HepG2 (cell line): Measurements from ENCODE around the gene SIRT5. TPM values are rescaled to one million over a fixed set of nuclear protein-coding genes. Genes with fewer than 3 reads are reported as not detected.

Source experiments
- CEBPB ChIP-seq: IDR thresholded peaks from 2 replicates; pipeline ENCODE4 v1.6.1; 2011; ENCODE audit warnings: low read depth, low read length, improper control_type of control experiment, borderline replicate concordance
- CREB1 ChIP-seq, 2 experiments: fragments of 450-650 bp in 1 of 2; IDR thresholded peaks; 2 replicates each; pipeline ENCODE4 v1.6.1; 2016 to 2017; ENCODE audit warnings: control low read depth in 1 of 2, mild to moderate bottlenecking in 1 of 2, missing compliant biosample characterization in 1 of 2, missing genetic modification characterization in 1 of 2
- IRF9 ChIP-seq: sonication (generic); formaldehyde crosslinking; IDR thresholded peaks from 2 replicates; pipeline ENCODE4 v1.8.0; 2022; ENCODE audit warnings: missing genetic modification reagents, mild to moderate bottlenecking, borderline replicate concordance
- KLF13 ChIP-seq: sonication (generic); formaldehyde crosslinking; IDR thresholded peaks from 2 replicates; pipeline ENCODE4 v1.4.0; 2020; ENCODE audit warnings: mild to moderate bottlenecking, missing genetic modification reagents
- MTA1 ChIP-seq: sonication (generic); formaldehyde crosslinking; IDR thresholded peaks from 2 replicates; pipeline ENCODE4 v1.4.0; 2020; ENCODE audit warnings: missing genetic modification reagents, mild to moderate bottlenecking, borderline replicate concordance
- NONO ChIP-seq, 2 experiments: fragments of 450-650 bp in 1 of 2; sonication (generic) in 1 of 2; formaldehyde crosslinking in 1 of 2; IDR thresholded peaks in 1 of 2; conservative IDR thresholded peaks in 1 of 2; 2 replicates each; pipeline versions ENCODE4 v1.6.1 to v1.8.0; 2017 to 2022; ENCODE audit warnings: mild to moderate bottlenecking in 1 of 2, missing genetic modification reagents in 1 of 2, moderate library complexity in 1 of 2
- RARA ChIP-seq: IDR thresholded peaks from 2 replicates; pipeline ENCODE4 v1.6.1; 2016; ENCODE audit warnings: missing genetic modification reagents, missing compliant biosample characterization
- RBM22 ChIP-seq: fragments of 200-400 bp; formaldehyde crosslinking; optimal IDR thresholded peaks from 2 replicates; pipeline ENCODE3; 2017; ENCODE audit warnings: mild to moderate bottlenecking, low read length, moderate library complexity
- TBX3 ChIP-seq: fragments of 450-650 bp; IDR thresholded peaks from 2 replicates; pipeline ENCODE4 v1.6.1; 2017; ENCODE audit warnings: antibody characterized with exemption, mild to moderate bottlenecking, inconsistent platforms, borderline replicate concordance
- THAP11 ChIP-seq: IDR thresholded peaks from 2 replicates; pipeline ENCODE4 v1.6.1; 2016; ENCODE audit warnings: missing biosample characterization, missing genetic modification reagents
- THYN1 ChIP-seq: sonication (generic); formaldehyde crosslinking; IDR thresholded peaks from 2 replicates; pipeline ENCODE4 v1.8.1; 2023; ENCODE audit warnings: low read depth, mild to moderate bottlenecking, moderate library complexity, missing genetic modification reagents, borderline replicate concordance
- ZNF501 ChIP-seq: sonication (generic); formaldehyde crosslinking; IDR thresholded peaks from 2 replicates; pipeline ENCODE4 v1.5.1; 2020; ENCODE audit warnings: mild to moderate bottlenecking, moderate library complexity, missing genetic modification reagents
- ZNF614 ChIP-seq: IDR thresholded peaks from 2 replicates; pipeline ENCODE4 v1.6.1; 2018; ENCODE audit warnings: missing biosample characterization, missing genetic modification reagents, inconsistent platforms, borderline replicate concordance
- ZNF670 ChIP-seq: sonication (generic); formaldehyde crosslinking; IDR thresholded peaks from 2 replicates; pipeline ENCODE4 v1.8.0; 2022; ENCODE audit warnings: mild to moderate bottlenecking, missing genetic modification reagents, borderline replicate concordance
- ZNF816 ChIP-seq: sonication (generic); formaldehyde crosslinking; IDR thresholded peaks from 2 replicates; pipeline ENCODE4 v1.8.0; 2022; ENCODE audit warnings: missing genetic modification reagents, mild to moderate bottlenecking, borderline replicate concordance
- ZNF879 ChIP-seq: sonication (generic); formaldehyde crosslinking; IDR thresholded peaks from 2 replicates; pipeline ENCODE4 v1.8.1; 2023; ENCODE audit warnings: missing genetic modification reagents
- polyA plus RNA-seq, 8 experiments: library from polyadenylated mRNA; depleted of rRNA in 3 of 8; stranded (reverse) in 7 of 8; unstranded in 1 of 8; fragments of >200 nt; fragmentation: Illumina TruSeq in 4 of 8; extraction: Trizol in 4 of 8; gene quantifications; 2 replicates each; pipeline versions ENCODE4 v1.2.1 to v1.2.3, GENCODE V29; 2011 to 2016; ENCODE audit warnings: low read depth in 4 of 8, missing spikeins in 1 of 8, mixed read lengths in 1 of 8; ENCODE audit not compliant: insufficient read depth in 1 of 8
- total RNA-seq, 5 experiments: library from RNA; depleted of rRNA; stranded (reverse); fragments of >200 nt; fragmentation: Illumina TruSeq; extraction: Trizol; gene quantifications; 2 replicates each; pipeline ENCODE4 v1.2.3, GENCODE V29; 2016; ENCODE audit warnings: low read depth in 1 of 5
- TF ChIP-seq, protein P1 (sequence below), 2 experiments: sonication (generic) in 1 of 2; formaldehyde crosslinking in 1 of 2; IDR thresholded peaks; 2 replicates each; pipeline versions ENCODE4 v1.5.1 to v1.6.1; 2011 to 2020; ENCODE audit warnings: borderline replicate concordance in 1 of 2, low read depth in 1 of 2, low read length in 1 of 2, mild to moderate bottlenecking in 1 of 2, missing genetic modification reagents in 1 of 2, moderate library complexity in 1 of 2
- TF ChIP-seq, protein P2 (sequence below): sonication (generic); formaldehyde crosslinking; IDR thresholded peaks from 2 replicates; pipeline ENCODE4 v1.4.0; 2020; ENCODE audit warnings: missing genetic modification reagents, borderline replicate concordance
- TF ChIP-seq, protein P3 (sequence below): sonication (generic); formaldehyde crosslinking; IDR thresholded peaks from 2 replicates; pipeline ENCODE4 v1.5.0; 2020; ENCODE audit warnings: mild to moderate bottlenecking, missing genetic modification reagents

SIRT5 gene
- total and polyA plus RNA-seq, 2 of the 13 experiments (the other 11 are each of a cell fraction or from before 2014, with no cell fraction given): 14.1 to 16.6 TPM

DNA sequence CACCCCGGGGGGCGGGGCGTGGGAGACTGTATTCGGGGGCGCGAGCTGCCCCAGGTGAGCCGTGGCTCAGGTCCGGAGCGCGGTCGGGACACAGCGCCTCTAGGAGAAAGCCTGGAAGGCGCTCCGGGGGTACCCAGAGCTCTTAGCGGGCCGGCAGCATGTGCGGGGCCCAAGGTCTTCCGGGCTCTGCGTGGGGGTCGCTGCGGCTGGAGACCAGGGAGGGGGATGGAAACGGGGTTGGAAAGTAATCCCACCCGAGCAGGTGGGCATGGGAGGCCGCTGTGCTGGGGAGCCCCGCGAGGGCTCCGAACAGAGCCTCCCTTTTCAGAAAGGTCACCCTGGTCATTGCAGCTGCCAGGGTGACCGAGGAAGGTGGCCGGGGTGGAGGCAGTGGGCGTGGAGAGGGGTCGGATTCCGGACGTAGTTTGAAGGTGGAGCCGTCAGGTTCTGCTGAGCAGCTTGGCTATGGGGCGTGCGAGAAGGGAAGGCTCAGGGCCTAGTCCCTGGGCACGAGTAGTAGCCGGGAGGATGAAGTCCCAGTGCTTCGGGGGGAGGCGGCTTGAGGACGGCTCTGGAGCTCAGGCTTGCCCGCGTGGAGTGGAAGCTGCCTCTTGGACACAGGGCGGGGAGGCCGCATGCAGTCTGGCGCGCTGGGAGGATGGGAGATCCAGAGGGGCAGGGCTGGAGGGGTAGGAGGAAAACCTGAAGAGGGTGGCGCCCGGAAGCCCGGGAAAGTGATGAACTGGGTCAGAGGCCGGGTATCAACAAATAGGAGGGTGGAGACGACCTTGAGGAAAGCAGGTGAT lies at the start of gene SIRT5 (continued):
- TF ChIP-seq, protein P1, sequence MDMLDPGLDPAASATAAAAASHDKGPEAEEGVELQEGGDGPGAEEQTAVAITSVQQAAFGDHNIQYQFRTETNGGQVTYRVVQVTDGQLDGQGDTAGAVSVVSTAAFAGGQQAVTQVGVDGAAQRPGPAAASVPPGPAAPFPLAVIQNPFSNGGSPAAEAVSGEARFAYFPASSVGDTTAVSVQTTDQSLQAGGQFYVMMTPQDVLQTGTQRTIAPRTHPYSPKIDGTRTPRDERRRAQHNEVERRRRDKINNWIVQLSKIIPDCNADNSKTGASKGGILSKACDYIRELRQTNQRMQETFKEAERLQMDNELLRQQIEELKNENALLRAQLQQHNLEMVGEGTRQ (IDR thresholded peaks at IDR 0.05; ENCODE audit: low read depth, low read length): no peak
- TF ChIP-seq, protein P1 (CRISPR knock-in tag; IDR thresholded peaks at IDR 0.05; ENCODE audit: borderline replicate concordance): no peak
- TF ChIP-seq ZNF501 (peak; percentile 99), CREB1 (IDR thresholded peaks at IDR 0.05) (no peak), CREB1 (CRISPR knock-in tag; IDR thresholded peaks at IDR 0.05) (no peak), RBM22 (peak; percentile 78), ZNF670 (CRISPR knock-in tag) (no peak), MTA1 (CRISPR knock-in tag) (peak; percentile 46; the same call in 1 of the 2 replicates), RARA (CRISPR knock-in tag) (peak; percentile 68), TBX3 (no peak; the same call in 1 of the 2 replicates), ZNF879 (no peak), ZNF816 (no peak), NONO (IDR thresholded peaks at IDR 0.05) (no peak), NONO (CRISPR knock-in tag; conservative IDR thresholded peaks at IDR 0.05) (peak; percentile 85), KLF13 (CRISPR knock-in tag) (peak; percentile 82; the same call in 1 of the 2 replicates), IRF9 (CRISPR knock-in tag) (peak; percentile 80; the same call in 1 of the 2 replicates), ZNF614 (CRISPR knock-in tag) (peak; percentile 92; the same call in 1 of the 2 replicates), CEBPB (no peak), THYN1 (peak; percentile 92; the same call in 1 of the 2 replicates), THAP11 (CRISPR knock-in tag) (peak; percentile 63)
- TF ChIP-seq, protein P2, sequence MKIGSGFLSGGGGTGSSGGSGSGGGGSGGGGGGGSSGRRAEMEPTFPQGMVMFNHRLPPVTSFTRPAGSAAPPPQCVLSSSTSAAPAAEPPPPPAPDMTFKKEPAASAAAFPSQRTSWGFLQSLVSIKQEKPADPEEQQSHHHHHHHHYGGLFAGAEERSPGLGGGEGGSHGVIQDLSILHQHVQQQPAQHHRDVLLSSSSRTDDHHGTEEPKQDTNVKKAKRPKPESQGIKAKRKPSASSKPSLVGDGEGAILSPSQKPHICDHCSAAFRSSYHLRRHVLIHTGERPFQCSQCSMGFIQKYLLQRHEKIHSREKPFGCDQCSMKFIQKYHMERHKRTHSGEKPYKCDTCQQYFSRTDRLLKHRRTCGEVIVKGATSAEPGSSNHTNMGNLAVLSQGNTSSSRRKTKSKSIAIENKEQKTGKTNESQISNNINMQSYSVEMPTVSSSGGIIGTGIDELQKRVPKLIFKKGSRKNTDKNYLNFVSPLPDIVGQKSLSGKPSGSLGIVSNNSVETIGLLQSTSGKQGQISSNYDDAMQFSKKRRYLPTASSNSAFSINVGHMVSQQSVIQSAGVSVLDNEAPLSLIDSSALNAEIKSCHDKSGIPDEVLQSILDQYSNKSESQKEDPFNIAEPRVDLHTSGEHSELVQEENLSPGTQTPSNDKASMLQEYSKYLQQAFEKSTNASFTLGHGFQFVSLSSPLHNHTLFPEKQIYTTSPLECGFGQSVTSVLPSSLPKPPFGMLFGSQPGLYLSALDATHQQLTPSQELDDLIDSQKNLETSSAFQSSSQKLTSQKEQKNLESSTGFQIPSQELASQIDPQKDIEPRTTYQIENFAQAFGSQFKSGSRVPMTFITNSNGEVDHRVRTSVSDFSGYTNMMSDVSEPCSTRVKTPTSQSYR: peak; percentile 90
- TF ChIP-seq, protein P3, sequence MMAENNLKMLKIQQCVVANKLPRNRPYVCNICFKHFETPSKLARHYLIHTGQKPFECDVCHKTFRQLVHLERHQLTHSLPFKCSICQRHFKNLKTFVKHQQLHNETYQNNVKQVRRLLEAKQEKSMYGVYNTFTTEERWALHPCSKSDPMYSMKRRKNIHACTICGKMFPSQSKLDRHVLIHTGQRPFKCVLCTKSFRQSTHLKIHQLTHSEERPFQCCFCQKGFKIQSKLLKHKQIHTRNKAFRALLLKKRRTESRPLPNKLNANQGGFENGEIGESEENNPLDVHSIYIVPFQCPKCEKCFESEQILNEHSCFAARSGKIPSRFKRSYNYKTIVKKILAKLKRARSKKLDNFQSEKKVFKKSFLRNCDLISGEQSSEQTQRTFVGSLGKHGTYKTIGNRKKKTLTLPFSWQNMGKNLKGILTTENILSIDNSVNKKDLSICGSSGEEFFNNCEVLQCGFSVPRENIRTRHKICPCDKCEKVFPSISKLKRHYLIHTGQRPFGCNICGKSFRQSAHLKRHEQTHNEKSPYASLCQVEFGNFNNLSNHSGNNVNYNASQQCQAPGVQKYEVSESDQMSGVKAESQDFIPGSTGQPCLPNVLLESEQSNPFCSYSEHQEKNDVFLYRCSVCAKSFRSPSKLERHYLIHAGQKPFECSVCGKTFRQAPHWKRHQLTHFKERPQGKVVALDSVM: 0 out of 2 replicates have a peak, but pooled peaks have one; percentile 39
